Hepatocyte (in vitro differentiated cells): ENCODE data around the gene ADAM12. TPM values are rescaled to one million over a fixed set of nuclear protein-coding genes. Genes with fewer than 3 reads are reported as not detected.

ENCODE experiments used
- DNase-seq: peaks from one replicate; pipeline ENCODE4 v3.0.0-alpha.2; 2016; ENCODE audit warnings: low spot score
- H2AFZ ChIP-seq: fragments of 200-600 bp; sonication (generic); 2 replicates; pipeline ENCODE4 v1.6.0; 2016; ENCODE audit warnings: antibody characterized with exemption, mild to moderate bottlenecking
- H3K27ac ChIP-seq: fragments of 200-600 bp; sonication (generic); 2 replicates; pipeline ENCODE4 v1.5.1; 2016; ENCODE audit warnings: mild to moderate bottlenecking
- H3K27me3 ChIP-seq: fragments of 200-600 bp; sonication (generic); 2 replicates; pipeline ENCODE4 v1.6.1; 2016
- H3K36me3 ChIP-seq: fragments of 200-600 bp; sonication (generic); replicated peaks from 2 replicates; pipeline ENCODE4 v1.5.1; 2016; ENCODE audit warnings: low read depth; ENCODE audit not compliant: insufficient read depth
- H3K4me1 ChIP-seq: fragments of 200-600 bp; sonication (generic); 2 replicates; pipeline ENCODE4 v1.5.1; 2016; ENCODE audit warnings: mild to moderate bottlenecking, moderate library complexity; ENCODE audit not compliant: insufficient read depth
- H3K4me2 ChIP-seq: fragments of 200-600 bp; sonication (generic); 2 replicates; pipeline ENCODE4 v1.6.0; 2016
- H3K4me3 ChIP-seq: fragments of 200-600 bp; sonication (generic); 2 replicates; pipeline ENCODE4 v1.5.1; 2016; ENCODE audit warnings: mild to moderate bottlenecking
- H3K79me2 ChIP-seq: fragments of 200-600 bp; sonication (generic); 2 replicates; pipeline ENCODE4 v1.6.0; 2017; ENCODE audit warnings: mild to moderate bottlenecking
- H3K9me2 ChIP-seq: fragments of 200-600 bp; sonication (generic); replicated peaks from 2 replicates; pipeline ENCODE4 v1.6.0; 2017; ENCODE audit warnings: mild to moderate bottlenecking; ENCODE audit not compliant: insufficient read depth
- H3K9me3 ChIP-seq: fragments of 200-600 bp; sonication (generic); 2 replicates; pipeline ENCODE4 v1.5.1; 2016; ENCODE audit warnings: low read depth, mild to moderate bottlenecking
- H4K20me1 ChIP-seq: fragments of 200-600 bp; sonication (generic); 2 replicates; pipeline ENCODE4 v1.6.0; 2016; ENCODE audit warnings: mild to moderate bottlenecking; ENCODE audit not compliant: insufficient read depth, poor library complexity, severe bottlenecking
- EZH2 ChIP-seq: fragments of 200-600 bp; sonication (generic); IDR thresholded peaks from 2 replicates; pipeline ENCODE4 v1.6.1; 2016; ENCODE audit warnings: antibody characterized with exemption, mild to moderate bottlenecking, borderline replicate concordance
- EZH2phosphoT487 ChIP-seq: fragments of 200-600 bp; sonication (generic); IDR thresholded peaks from one replicate; pipeline ENCODE4 v1.6.1; 2018; ENCODE audit warnings: antibody characterized with exemption, mild to moderate bottlenecking, low read depth, moderate library complexity; ENCODE audit not compliant: unreplicated experiment, severe bottlenecking
- WGBS: methylation state at CpG from one replicate; pipeline ENCODE4 v1.1.6; 2016; ENCODE audit warnings: low lambda C conversion rate; ENCODE audit errors: missing lambda C conversion rate; 5-methylcytosine and 5-hydroxymethylcytosine counted together
- polyA plus RNA-seq: library from polyadenylated mRNA; unstranded; fragments of >200 nt; fragmentation: Nextera tagmentation; extraction: Ambion mirVana; gene quantifications from 2 replicates; pipeline ENCODE4 v1.2.1, GENCODE V29; 2016
- total RNA-seq: library from RNA; depleted of rRNA; stranded (reverse); fragments of >200 nt; gene quantifications from 2 replicates; pipeline ENCODE4 v1.2.3, GENCODE V29; 2014
- TF ChIP-seq, protein P1 (sequence below): fragments of 200-600 bp; sonication (generic); IDR thresholded peaks from 2 replicates; pipeline ENCODE4 v1.5.1; 2016; ENCODE audit warnings: antibody characterized with exemption, mild to moderate bottlenecking; ENCODE audit not compliant: poor library complexity

ADAM12 gene
- total and polyA plus RNA-seq, 2 experiments from 2014 or later, result 4.9 to 11.3 TPM

DNA sequence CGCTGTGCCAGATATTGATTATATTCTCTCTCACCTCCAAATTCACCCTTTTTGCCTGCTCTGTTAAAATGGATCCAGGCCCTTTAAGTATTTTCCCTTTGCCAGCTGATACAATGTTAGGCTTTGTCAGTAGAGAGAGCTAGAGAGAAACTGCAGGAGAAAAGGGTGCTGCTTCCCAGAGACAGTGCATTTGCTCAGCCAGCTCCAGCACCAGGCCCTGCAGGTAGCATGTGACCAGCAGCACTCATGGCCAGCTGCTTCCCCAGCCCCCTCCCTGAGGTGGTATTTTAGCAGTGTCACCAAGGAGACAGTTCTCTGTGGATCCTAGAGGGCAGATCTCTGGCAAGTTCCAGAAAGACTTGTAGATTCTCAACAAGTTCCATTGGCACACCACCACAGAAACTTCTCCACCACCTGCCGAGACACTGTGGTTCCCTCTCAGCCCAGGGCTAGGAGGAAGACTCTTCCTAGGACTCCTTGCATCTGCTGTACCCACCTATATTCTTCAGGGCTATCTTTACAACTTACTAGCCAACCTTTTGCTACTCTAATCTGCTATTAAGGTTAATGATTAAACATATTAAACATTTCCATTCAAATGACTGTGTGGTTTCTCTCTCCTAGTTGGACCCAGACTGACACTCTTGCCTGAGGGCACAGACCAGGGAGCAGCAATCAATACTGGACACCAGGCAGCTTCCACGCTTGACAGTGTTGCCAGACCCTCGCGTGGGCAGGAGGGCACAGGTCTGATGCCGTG is 35.6 kb upstream of the ADAM12 start:
- H2AFZ ChIP-seq, result no peak overlapping the region

GRCh38 chr10:126422567-126422966 is 34.3 kb upstream of the ADAM12 start:
- no peaks in the 10 kb centered on the region for H3K9me3 ChIP-seq
- WGBS, result 88% methylated on average over 1 of the region's 1 CpG
- no peaks in the 10 kb centered on the region for H3K4me1 ChIP-seq
- no peak overlapping the region for H2AFZ ChIP-seq
- no peak overlapping the region for H3K4me2 ChIP-seq
- no peak overlapping the region for H3K4me3 ChIP-seq
- TF ChIP-seq EZH2phosphoT487 (no peak), EZH2 (no peak)
- TF ChIP-seq, protein P1, sequence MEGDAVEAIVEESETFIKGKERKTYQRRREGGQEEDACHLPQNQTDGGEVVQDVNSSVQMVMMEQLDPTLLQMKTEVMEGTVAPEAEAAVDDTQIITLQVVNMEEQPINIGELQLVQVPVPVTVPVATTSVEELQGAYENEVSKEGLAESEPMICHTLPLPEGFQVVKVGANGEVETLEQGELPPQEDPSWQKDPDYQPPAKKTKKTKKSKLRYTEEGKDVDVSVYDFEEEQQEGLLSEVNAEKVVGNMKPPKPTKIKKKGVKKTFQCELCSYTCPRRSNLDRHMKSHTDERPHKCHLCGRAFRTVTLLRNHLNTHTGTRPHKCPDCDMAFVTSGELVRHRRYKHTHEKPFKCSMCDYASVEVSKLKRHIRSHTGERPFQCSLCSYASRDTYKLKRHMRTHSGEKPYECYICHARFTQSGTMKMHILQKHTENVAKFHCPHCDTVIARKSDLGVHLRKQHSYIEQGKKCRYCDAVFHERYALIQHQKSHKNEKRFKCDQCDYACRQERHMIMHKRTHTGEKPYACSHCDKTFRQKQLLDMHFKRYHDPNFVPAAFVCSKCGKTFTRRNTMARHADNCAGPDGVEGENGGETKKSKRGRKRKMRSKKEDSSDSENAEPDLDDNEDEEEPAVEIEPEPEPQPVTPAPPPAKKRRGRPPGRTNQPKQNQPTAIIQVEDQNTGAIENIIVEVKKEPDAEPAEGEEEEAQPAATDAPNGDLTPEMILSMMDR, result no peak
- no peaks in the 10 kb centered on the region for H4K20me1 ChIP-seq
- H3K27me3 ChIP-seq, result no peaks in the 10 kb centered on the region
- H3K9me2 ChIP-seq, result no peaks in the 10 kb centered on the region
- no peaks in the 10 kb centered on the region for H3K79me2 ChIP-seq
- no peak overlapping the region for H3K27ac ChIP-seq
- no peaks in the 10 kb centered on the region for H3K36me3 ChIP-seq
- no peak for DNase-seq

More for the DNA sequence above, 35.6 kb upstream of the ADAM12 start:
- Histone ChIP-seq H3K27me3 (no peaks in the 10 kb centered on the region), H3K4me1 (no peaks in the 10 kb centered on the region), H3K9me2 (no peaks in the 10 kb centered on the region), H3K4me3 (no peak overlapping the region), H4K20me1 (no peaks in the 10 kb centered on the region), H3K9me3 (no peaks in the 10 kb centered on the region), H3K4me2 (no peak overlapping the region), H3K79me2 (no peaks in the 10 kb centered on the region), H3K27ac (no peak overlapping the region), H3K36me3 (no peaks in the 10 kb centered on the region)
- no peak for DNase-seq
- WGBS, result 92% methylated on average over 6 of the region's 6 CpGs
- TF ChIP-seq EZH2phosphoT487 (no peak), EZH2 (no peak)
- TF ChIP-seq, protein P1, result no peak

DNA sequence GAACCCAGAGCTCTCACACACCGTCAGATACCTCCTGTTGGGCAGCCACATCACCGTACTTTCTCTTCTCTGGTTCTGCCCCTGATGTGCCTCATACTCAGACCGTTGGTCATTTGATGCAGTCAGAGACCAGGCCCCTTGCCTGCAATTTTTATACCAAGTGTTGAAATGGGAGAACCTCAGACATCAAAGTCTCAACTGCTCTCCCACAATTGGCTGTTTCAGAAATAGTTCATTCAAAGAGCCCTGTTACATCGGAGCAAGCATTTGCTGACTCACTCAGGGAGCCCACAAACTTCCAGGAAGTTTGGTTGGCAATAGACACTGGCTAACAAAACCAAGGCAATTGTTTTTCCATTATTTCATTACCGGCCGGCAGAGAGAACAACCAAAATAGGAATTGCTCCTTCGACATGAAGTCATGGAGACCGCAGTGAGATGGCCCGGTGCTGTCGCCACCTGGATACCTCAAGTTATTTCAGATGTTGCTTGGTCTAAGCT is 33.5 kb upstream of the ADAM12 start:
- peak; percentile 8 for DNase-seq
- no peaks in the 10 kb centered on the region for H3K9me3 ChIP-seq
- no peak overlapping the region for H2AFZ ChIP-seq
- WGBS, result 84% methylated on average over 10 of the region's 10 CpGs
- H3K4me2 ChIP-seq, result no peak overlapping the region
- no peaks in the 10 kb centered on the region for H3K36me3 ChIP-seq
- no peaks in the 10 kb centered on the region for H3K4me1 ChIP-seq
- no peak overlapping the region for H3K4me3 ChIP-seq
- no peaks in the 10 kb centered on the region for H3K79me2 ChIP-seq
- H3K9me2 ChIP-seq, result no peaks in the 10 kb centered on the region
- no peak overlapping the region for H3K27ac ChIP-seq
- TF ChIP-seq, protein P1, result no peak
- no peak for TF ChIP-seq EZH2phosphoT487
- TF ChIP-seq EZH2, result no peak
- H4K20me1 ChIP-seq, result no peaks in the 10 kb centered on the region
- no peaks in the 10 kb centered on the region for H3K27me3 ChIP-seq
